Iris pigment epithelial cell (primary cell): ENCODE measurements around the gene YARS2.
"Not testable (repeated sequence)": the region's sequence is repeated elsewhere in the genome, so short reads cannot be mapped to it uniquely, and the experiment has no call there.

Experiments
- DNase-seq: peaks from one replicate; pipeline ENCODE4 v3.0.0-alpha.2; 2011; ENCODE audit warnings: low read depth

YARS2 gene

GRCh38 chr12:32753605-32754004 is 2.1 kb downstream of the YARS2 start:
- DNase-seq, result no peak

- no peak for DNase-seq
Observed at GRCh38 chr12:32743264-32743663, 12.4 kb downstream of the YARS2 start.

GRCh38 chr12:32742133-32742532 is 13.6 kb downstream of the YARS2 start:
- DNase-seq, result no peak

- no peak for DNase-seq
Observed at GRCh38 chr12:32739279-32739678, 16.4 kb downstream of the YARS2 start.

GRCh38 chr12:32737715-32738114 is 18.0 kb downstream of the YARS2 start:
- no peak for DNase-seq

GRCh38 chr12:32736445-32736844 is 19.3 kb downstream of the YARS2 start:
- no peak for DNase-seq

GRCh38 chr12:32734952-32735351 is 20.7 kb downstream of the YARS2 start:
- DNase-seq, result no peak

- DNase-seq, result peak; percentile 31
Observed at GRCh38 chr12:32727237-32727636, 28.5 kb downstream of the YARS2 start.

- no peak for DNase-seq
Observed at GRCh38 chr12:32726286-32726685, 29.4 kb downstream of the YARS2 start.

GRCh38 chr12:32725308-32725707 is 30.4 kb downstream of the YARS2 start:
- not testable (repeated sequence) for DNase-seq

- no peak for DNase-seq
Observed at GRCh38 chr12:32718926-32719325, 36.8 kb downstream of the YARS2 start.

- DNase-seq, result no peak
Observed at GRCh38 chr12:32714772-32715171, 40.9 kb downstream of the YARS2 start.

GRCh38 chr12:32708926-32709325 is 46.8 kb downstream of the YARS2 start:
- DNase-seq, result no peak

- no peak for DNase-seq
Observed at GRCh38 chr12:32706335-32707024, 49.2 kb downstream of the YARS2 start.

GRCh38 chr12:32705783-32706182 is 49.9 kb downstream of the YARS2 start:
- no peak for DNase-seq

- no peak for DNase-seq
Observed at GRCh38 chr12:32702946-32703345, 52.8 kb downstream of the YARS2 start.

- no peak for DNase-seq
Observed at GRCh38 chr12:32702473-32702872, 53.2 kb downstream of the YARS2 start.

- DNase-seq, result not testable (repeated sequence)
Observed at GRCh38 chr12:32699437-32699836, 56.3 kb downstream of the YARS2 start.

GRCh38 chr12:32698285-32698684 is 57.4 kb downstream of the YARS2 start:
- DNase-seq, result no peak

- DNase-seq, result no peak
Observed at GRCh38 chr12:32697445-32697844, 58.3 kb downstream of the YARS2 start.
